ENCODE measurements around the gene ARHGAP11A. TPM values are rescaled to one million over a fixed set of nuclear protein-coding genes. Genes with fewer than 3 reads are reported as not detected.

The ARHGAP11A gene
- polyA plus RNA-seq, 12 donors, result 11.1 to 43.7 (median 18.2) TPM; not detected in 1

GRCh38 chr15:32682977-32683630 lies 67.8 kb downstream of the ARHGAP11A start:
- DNase-seq, result no peak

GRCh38 chr15:32683906-32684584 lies 68.7 kb downstream of the ARHGAP11A start:
- DNase-seq, result no peak

- peak; percentile 33 for DNase-seq
Observed at GRCh38 chr15:32685576-32685975, 70.3 kb downstream of the ARHGAP11A start.

GRCh38 chr15:32687556-32687955 lies 72.3 kb downstream of the ARHGAP11A start:
- no peak for DNase-seq

GRCh38 chr15:32688151-32688639 lies 72.9 kb downstream of the ARHGAP11A start:
- no peak for DNase-seq

Other genes starting within 250 kb of the ARHGAP11A start
- 1 to 10 TPM in 5 of 12 donors, under 1 TPM in 5, not detected in 2; 0.37 to 3.6 (median 0.97) TPM for gene GOLGA8K, start 212.2 kb upstream of the ARHGAP11A start, polyA plus RNA-seq (ENCODE audit: insufficient read length in 12 of 12)
- gene GOLGA8O, start 159.9 kb upstream of the ARHGAP11A start, polyA plus RNA-seq (ENCODE audit: insufficient read length in 12 of 12), result 1 to 10 TPM in 2 of 12 donors, under 1 TPM in 4, not detected in 6; 0.11 to 3.3 (median 0.31) TPM
- gene GOLGA8N, start 22.0 kb upstream of the ARHGAP11A start, polyA plus RNA-seq (ENCODE audit: insufficient read length in 12 of 12), result 10 to 100 TPM in 10 of 12 donors, 1 to 10 TPM in 1, not detected in 1; 9.0 to 50.0 (median 17.4) TPM
- 10 to 100 TPM in 9 of 12 donors, 1 to 10 TPM in 1, not detected in 2; 8.6 to 24.7 (median 13.0) TPM for gene SCG5, start 26.2 kb downstream of the ARHGAP11A start, polyA plus RNA-seq (ENCODE audit: insufficient read length in 12 of 12)
- gene GREM1, start 102.5 kb downstream of the ARHGAP11A start, polyA plus RNA-seq (ENCODE audit: insufficient read length in 12 of 12), result 1 to 10 TPM in 5 of 12 donors, under 1 TPM in 6, not detected in 1; 0.53 to 5.6 (median 0.92) TPM